GM12875 (cell line): Measurements from ENCODE around the gene CCDC70.
"Not testable (repeated sequence)": the region's sequence is repeated elsewhere in the genome, so short reads cannot be mapped to it uniquely, and the experiment has no call there.

ENCODE experiments used
- H3K4me3 ChIP-seq: one replicate; pipeline ENCODE4 v1.5.1; 2011; ENCODE audit warnings: low read depth, low read length, control low read depth
- CTCF ChIP-seq: IDR thresholded peaks from 2 replicates; pipeline ENCODE4 v1.5.1; 2011; ENCODE audit warnings: low read depth, mild to moderate bottlenecking, control low read depth, inconsistent platforms, low read length, moderate library complexity, borderline replicate concordance; ENCODE audit not compliant: insufficient read depth

Gene CCDC70

GRCh38 chr13:51907040-51907732, 45.4 kb downstream of the CCDC70 start:
- no peak overlapping the region for H3K4me3 ChIP-seq
- TF ChIP-seq CTCF, result no peak

- not testable (repeated sequence) for H3K4me3 ChIP-seq
These were observed 47.5 kb downstream of the CCDC70 start for GRCh38 chr13:51909265-51909664.

- no peak overlapping the region for H3K4me3 ChIP-seq
- no peak for TF ChIP-seq CTCF
These were observed 48.7 kb downstream of the CCDC70 start for GRCh38 chr13:51910508-51910907.

- no peak overlapping the region for H3K4me3 ChIP-seq
- no peak for TF ChIP-seq CTCF
These were observed 50.3 kb downstream of the CCDC70 start for GRCh38 chr13:51912091-51912490.

GRCh38 chr13:51912511-51913225, 50.9 kb downstream of the CCDC70 start:
- no peak for TF ChIP-seq CTCF
- no peak overlapping the region for H3K4me3 ChIP-seq

GRCh38 chr13:51913421-51914136, 51.8 kb downstream of the CCDC70 start:
- no peak for TF ChIP-seq CTCF
- no peak overlapping the region for H3K4me3 ChIP-seq

GRCh38 chr13:51914137-51914493, 52.3 kb downstream of the CCDC70 start:
- TF ChIP-seq CTCF, result no peak
- H3K4me3 ChIP-seq, result no peak overlapping the region
